ENCODE results near the gene PHACTR3. TPM values are rescaled to one million over a fixed set of nuclear protein-coding genes. Genes with fewer than 3 reads are reported as not detected.

PHACTR3 gene
- total RNA-seq, 1 donor from 2014 or later, result 6.8 TPM

GRCh38 chr20:59823491-59824259 is 219.3 kb downstream of the PHACTR3 start:
- intact Hi-C loops (cut with micrococcal nuclease), result no loop called here
- ATAC-seq (no peak), DNase-seq (no peak)

- ATAC-seq (no peak), DNase-seq (no peak)
- intact Hi-C loops (cut with micrococcal nuclease), result no loop called here
These were observed 220.6 kb downstream of the PHACTR3 start for GRCh38 chr20:59824711-59825562.

- DNase-seq (no peak), ATAC-seq (no peak)
- intact Hi-C loops (cut with micrococcal nuclease), result no loop called here
These were observed 221.2 kb downstream of the PHACTR3 start for GRCh38 chr20:59825563-59825920.

GRCh38 chr20:59825944-59826759 is 221.8 kb downstream of the PHACTR3 start:
- ATAC-seq, result peak; percentile 80
- peak; percentile 47 for DNase-seq
- intact Hi-C loops (cut with micrococcal nuclease), result no loop called here

GRCh38 chr20:59827138-59828056 is 223.1 kb downstream of the PHACTR3 start:
- intact Hi-C loops (cut with micrococcal nuclease), result no loop called here
- ATAC-seq (no peak), DNase-seq (no peak)

- DNase-seq, result no peak
- no peak for ATAC-seq
- intact Hi-C loops (cut with micrococcal nuclease), result no loop called here
These were observed 224.0 kb downstream of the PHACTR3 start for GRCh38 chr20:59828125-59829053.

- DNase-seq (no peak), ATAC-seq (no peak)
- intact Hi-C loops (cut with micrococcal nuclease), result no loop called here
These were observed 224.9 kb downstream of the PHACTR3 start for GRCh38 chr20:59829054-59829785.

- intact Hi-C loops (cut with micrococcal nuclease), result no loop called here
- DNase-seq (no peak), ATAC-seq (no peak)
These were observed 225.7 kb downstream of the PHACTR3 start for GRCh38 chr20:59829786-59830664.

GRCh38 chr20:59830665-59831023 is 226.3 kb downstream of the PHACTR3 start:
- DNase-seq (peak; percentile 68), ATAC-seq (peak; percentile 60)

GRCh38 chr20:59831024-59831915 is 226.9 kb downstream of the PHACTR3 start:
- ATAC-seq (peak; percentile 1), DNase-seq (no peak)
- intact Hi-C loops (cut with micrococcal nuclease), result no loop called here

More at GRCh38 chr20:59830665-59831023, 226.3 kb downstream of the PHACTR3 start:
- intact Hi-C loops (cut with micrococcal nuclease), result no loop called here

- ATAC-seq, result peak; percentile 47
- intact Hi-C loops (cut with micrococcal nuclease), result no loop called here
- peak; percentile 50 for DNase-seq
These were observed 227.6 kb downstream of the PHACTR3 start for GRCh38 chr20:59831916-59832270.

GRCh38 chr20:59832406-59833363 is 228.3 kb downstream of the PHACTR3 start:
- intact Hi-C loops (cut with micrococcal nuclease), result no loop called here
- no peak for ATAC-seq
- DNase-seq, result peak; percentile 21

- DNase-seq (peak; percentile 26), ATAC-seq (peak; percentile 3)
- intact Hi-C loops (cut with micrococcal nuclease), result no loop called here
These were observed 230.7 kb downstream of the PHACTR3 start for GRCh38 chr20:59835057-59835447.

Data from left ventricle myocardium superior (tissue), 1 donor.